Stimulated activated CD8-positive, alpha-beta memory T cell treated with anti-CD3 and anti-CD28 coated beads, Interleukin-4, amount 100 ng/mL, for 48 hours (primary cell): ENCODE results near the gene MYL1.

Source experiments
- DNase-seq: peaks from one replicate; pipeline ENCODE4 v3.0.0-alpha.2; 2020

Gene MYL1

DNA sequence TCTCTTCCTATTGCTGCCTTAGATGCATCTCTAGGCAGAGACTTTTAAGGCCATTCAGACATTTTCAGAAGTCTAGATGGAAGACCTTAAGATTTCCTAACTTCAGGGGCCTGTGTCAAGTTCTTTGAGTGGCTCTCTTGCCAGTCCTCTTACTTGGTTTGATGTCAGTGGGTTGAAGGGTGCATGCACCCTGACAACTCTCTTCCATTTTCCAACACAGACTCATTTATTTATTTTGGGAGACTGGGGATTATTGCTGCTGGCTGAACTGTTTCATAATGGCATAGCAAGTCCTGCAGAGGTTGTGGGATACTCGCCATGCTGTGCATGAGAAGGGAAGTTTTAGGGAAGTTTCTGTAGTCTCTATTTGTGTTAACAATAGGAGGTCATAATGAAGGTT is 50.7 kb downstream of the MYL1 start:
- DNase-seq, result no peak

DNA sequence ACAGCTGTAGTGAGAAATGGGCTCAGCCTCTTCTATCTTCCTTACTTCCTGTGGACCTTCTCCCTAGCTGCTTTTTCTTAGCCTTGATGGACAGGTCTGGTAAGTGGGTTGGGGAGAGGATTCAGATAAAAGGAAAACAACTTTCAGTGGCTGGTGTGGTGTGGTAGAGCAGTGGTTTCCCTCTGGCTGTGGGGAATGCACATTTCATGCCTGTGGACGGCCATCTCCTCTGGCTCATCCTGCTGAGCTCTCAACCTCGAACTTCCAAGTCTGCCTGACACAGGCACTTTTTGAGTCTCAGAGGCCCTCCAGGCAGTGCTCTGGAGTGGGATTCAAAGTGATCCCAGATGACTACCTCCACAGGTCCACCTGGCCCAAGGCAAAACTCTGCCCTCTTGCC is 51.1 kb downstream of the MYL1 start:
- no peak for DNase-seq

DNA sequence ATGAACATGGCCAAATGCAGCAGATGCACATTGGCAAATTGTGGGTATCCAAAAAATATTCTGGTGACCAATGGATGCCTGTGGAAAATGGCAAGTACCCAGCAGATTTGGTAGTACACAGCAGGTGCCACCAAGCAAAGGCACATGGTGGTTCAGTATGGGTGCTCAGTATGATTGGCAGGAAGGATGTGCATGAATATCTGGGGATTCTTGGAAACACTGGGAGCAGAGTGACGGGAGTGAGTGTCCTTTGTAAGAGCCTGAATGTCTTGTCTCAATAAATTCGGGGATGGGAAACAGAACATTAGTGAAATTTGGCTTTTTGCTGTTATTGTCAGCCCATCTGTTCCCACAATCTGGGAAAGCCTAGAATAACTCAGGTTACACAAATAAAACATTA is 52.9 kb downstream of the MYL1 start:
- no peak for DNase-seq

DNA sequence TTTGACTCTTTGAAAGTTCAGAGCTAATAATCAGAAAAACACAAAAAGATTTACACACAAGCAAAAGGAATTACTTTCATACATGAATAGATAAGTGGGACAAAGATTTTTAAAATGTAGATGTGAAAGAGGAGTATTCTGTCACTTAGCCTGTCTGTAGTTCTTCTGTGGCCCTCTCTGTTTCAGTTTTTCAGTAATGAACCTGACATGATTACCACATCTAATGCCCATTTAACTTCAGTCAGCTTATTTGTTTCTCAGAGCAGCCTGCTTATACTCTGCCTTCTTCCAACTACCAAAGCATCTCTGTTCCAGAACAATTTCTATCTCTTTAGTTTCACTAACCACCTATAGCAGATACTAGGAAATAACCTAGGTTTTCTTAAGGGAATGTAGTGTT is 55.3 kb downstream of the MYL1 start:
- no peak for DNase-seq

DNA sequence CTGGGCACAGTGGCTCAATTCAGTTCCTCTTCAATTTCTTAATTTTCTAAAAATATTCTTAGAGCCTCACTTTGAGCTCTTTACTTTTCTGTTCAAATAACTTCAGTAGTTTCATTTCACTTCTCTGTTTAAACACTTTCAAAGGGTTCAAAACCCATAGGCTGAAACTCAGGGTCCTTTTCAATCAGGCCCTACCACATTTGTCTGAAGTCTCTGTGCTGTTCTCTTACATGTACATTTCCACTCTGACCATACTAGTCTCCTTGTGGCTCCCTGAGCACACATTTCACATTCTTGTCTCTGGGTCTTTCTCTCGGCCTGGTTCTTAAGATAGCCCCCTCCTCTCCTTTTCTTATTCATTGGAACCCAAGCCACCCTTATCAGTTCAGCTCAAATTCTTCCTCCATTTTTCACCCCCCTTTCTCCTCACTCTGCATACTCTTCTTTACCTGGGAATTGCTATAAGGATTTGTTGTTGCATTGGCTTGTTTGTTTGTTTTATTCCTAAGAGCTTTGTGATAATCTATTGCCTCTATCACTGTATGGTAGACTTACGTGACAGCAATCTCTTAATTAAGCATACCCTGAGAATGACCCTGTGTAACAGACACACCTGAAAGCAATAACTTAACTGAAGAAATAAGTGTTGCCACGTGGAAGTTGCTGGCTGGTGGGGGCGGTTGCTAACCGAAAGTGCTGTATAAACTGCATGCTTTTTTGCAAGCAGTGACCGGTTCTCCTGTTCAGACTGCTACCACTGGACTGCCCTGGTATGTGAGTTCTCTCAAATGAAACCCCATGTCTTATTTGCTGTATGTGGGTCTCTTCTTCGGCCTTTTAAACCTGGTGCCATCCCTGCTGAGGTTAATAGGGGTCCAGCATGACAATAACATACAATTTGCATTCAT is 62.0 kb downstream of the MYL1 start:
- DNase-seq, result no peak

DNA sequence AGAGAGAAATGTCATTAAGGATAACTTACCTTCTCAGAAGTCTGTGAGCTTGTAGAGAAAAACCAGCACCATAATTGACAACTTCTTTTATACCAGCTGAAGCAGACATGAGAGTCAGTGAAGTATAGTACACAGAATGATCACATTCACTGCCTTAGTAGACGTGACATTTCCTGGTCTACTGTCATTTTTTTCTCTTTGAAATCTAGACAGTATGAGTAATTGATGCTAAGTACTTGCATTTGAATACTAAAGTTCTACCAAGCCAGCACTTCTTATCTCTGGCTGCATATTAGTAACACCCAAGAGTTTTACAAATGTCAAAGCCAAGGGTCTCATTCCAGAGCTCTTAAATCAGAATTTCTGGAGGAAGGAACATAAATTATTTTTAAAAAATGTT is 64.4 kb downstream of the MYL1 start:
- DNase-seq, result no peak
